Type B pancreatic cell (in vitro differentiated cells): ENCODE measurements around the gene FHOD1. TPM values are rescaled to one million over a fixed set of nuclear protein-coding genes. Genes with fewer than 3 reads are reported as not detected.
A peak's percentile ranks its signal among the peaks of the same experiment; 100 is the strongest.

Experiments
- DNase-seq: peaks from one replicate; pipeline ENCODE4 v3.0.0; 2021; ENCODE audit warnings: mixed read lengths; ENCODE audit not compliant: unreplicated experiment; ENCODE audit errors: extremely low spot score
- H3K27ac Mint-ChIP-seq: 2 replicates; pipeline ENCODE4 v1.8.0; 2021; ENCODE audit warnings: mild to moderate bottlenecking, mixed read lengths
- H3K27me3 Mint-ChIP-seq: 2 replicates; pipeline ENCODE4 v1.8.0; 2021; ENCODE audit warnings: mixed read lengths
- H3K36me3 Mint-ChIP-seq: 2 replicates; pipeline ENCODE4 v1.8.0; 2021; ENCODE audit warnings: mixed read lengths
- H3K4me1 Mint-ChIP-seq: one replicate; pipeline ENCODE4 v1.8.0; 2021; ENCODE audit warnings: mixed read lengths; ENCODE audit not compliant: unreplicated experiment
- H3K4me3 Mint-ChIP-seq: 2 replicates; pipeline ENCODE4 v1.8.0; 2021; ENCODE audit warnings: mild to moderate bottlenecking, mixed read lengths
- H3K9me3 Mint-ChIP-seq: 2 replicates; pipeline ENCODE4 v1.8.0; 2021; ENCODE audit warnings: mixed read lengths
- total RNA-seq: library from RNA; stranded (reverse); gene quantifications from 2 replicates; pipeline ENCODE4 v1.2.1, GENCODE V29; 2021; ENCODE audit warnings: low replicate concordance
- TF ChIP-seq, protein P1 (sequence below): fragments of 200-600 bp; sonication (generic); conservative IDR thresholded peaks from 2 replicates; pipeline ENCODE4 v1.5.0; 2021; ENCODE audit warnings: antibody characterized with exemption, mild to moderate bottlenecking

The FHOD1 gene
- total RNA-seq, 1 donor from 2014 or later = 34.7 TPM

GRCh38 chr16:67277999-67278772 is 30.9 kb upstream of the FHOD1 start:
- DNase-seq = no peak
- H3K36me3 Mint-ChIP-seq = no peaks in the 10 kb centered on the region

GRCh38 chr16:67277294-67277998 is 30.2 kb upstream of the FHOD1 start:
- Mint-ChIP-seq H3K9me3 (no peaks in the 10 kb centered on the region), H3K36me3 (no peaks in the 10 kb centered on the region), H3K27ac (no peak overlapping the region), H3K4me3 (peak overlapping the region; percentile 14), H3K4me1 (no peaks in the 10 kb centered on the region), H3K27me3 (no peaks in the 10 kb centered on the region)
- TF ChIP-seq, protein P1, sequence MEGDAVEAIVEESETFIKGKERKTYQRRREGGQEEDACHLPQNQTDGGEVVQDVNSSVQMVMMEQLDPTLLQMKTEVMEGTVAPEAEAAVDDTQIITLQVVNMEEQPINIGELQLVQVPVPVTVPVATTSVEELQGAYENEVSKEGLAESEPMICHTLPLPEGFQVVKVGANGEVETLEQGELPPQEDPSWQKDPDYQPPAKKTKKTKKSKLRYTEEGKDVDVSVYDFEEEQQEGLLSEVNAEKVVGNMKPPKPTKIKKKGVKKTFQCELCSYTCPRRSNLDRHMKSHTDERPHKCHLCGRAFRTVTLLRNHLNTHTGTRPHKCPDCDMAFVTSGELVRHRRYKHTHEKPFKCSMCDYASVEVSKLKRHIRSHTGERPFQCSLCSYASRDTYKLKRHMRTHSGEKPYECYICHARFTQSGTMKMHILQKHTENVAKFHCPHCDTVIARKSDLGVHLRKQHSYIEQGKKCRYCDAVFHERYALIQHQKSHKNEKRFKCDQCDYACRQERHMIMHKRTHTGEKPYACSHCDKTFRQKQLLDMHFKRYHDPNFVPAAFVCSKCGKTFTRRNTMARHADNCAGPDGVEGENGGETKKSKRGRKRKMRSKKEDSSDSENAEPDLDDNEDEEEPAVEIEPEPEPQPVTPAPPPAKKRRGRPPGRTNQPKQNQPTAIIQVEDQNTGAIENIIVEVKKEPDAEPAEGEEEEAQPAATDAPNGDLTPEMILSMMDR = no peak
- no peak for DNase-seq

More at GRCh38 chr16:67277999-67278772, 30.9 kb upstream of the FHOD1 start:
- Mint-ChIP-seq H3K9me3 (no peaks in the 10 kb centered on the region), H3K27ac (no peak overlapping the region), H3K27me3 (no peaks in the 10 kb centered on the region), H3K4me3 (peak overlapping the region; percentile 78), H3K4me1 (no peaks in the 10 kb centered on the region)
- TF ChIP-seq, protein P1 = no peak

GRCh38 chr16:67275321-67275720 is 28.0 kb upstream of the FHOD1 start:
- H3K4me1 Mint-ChIP-seq = no peaks in the 10 kb centered on the region
- no peak overlapping the region for H3K27ac Mint-ChIP-seq
- no peak overlapping the region for H3K4me3 Mint-ChIP-seq
- H3K36me3 Mint-ChIP-seq = no peaks in the 10 kb centered on the region
- TF ChIP-seq, protein P1 = no peak
- H3K27me3 Mint-ChIP-seq = no peaks in the 10 kb centered on the region
- H3K9me3 Mint-ChIP-seq = no peaks in the 10 kb centered on the region
- no peak for DNase-seq

- DNase-seq = no peak
- no peaks in the 10 kb centered on the region for H3K4me1 Mint-ChIP-seq
- no peaks in the 10 kb centered on the region for H3K36me3 Mint-ChIP-seq
- H3K27me3 Mint-ChIP-seq = no peaks in the 10 kb centered on the region
- no peak overlapping the region for H3K27ac Mint-ChIP-seq
- TF ChIP-seq, protein P1 = no peak
- no peaks in the 10 kb centered on the region for H3K9me3 Mint-ChIP-seq
- H3K4me3 Mint-ChIP-seq = no peak overlapping the region
Measured at GRCh38 chr16:67271446-67271845, 24.2 kb upstream of the FHOD1 start.

- H3K4me1 Mint-ChIP-seq = no peaks in the 10 kb centered on the region
- TF ChIP-seq, protein P1 = no peak
- peaks cover 3% of the 10 kb centered on the region for H3K27me3 Mint-ChIP-seq
- no peak overlapping the region for H3K27ac Mint-ChIP-seq
- no peak for DNase-seq
- no peaks in the 10 kb centered on the region for H3K9me3 Mint-ChIP-seq
- no peak overlapping the region for H3K4me3 Mint-ChIP-seq
- no peaks in the 10 kb centered on the region for H3K36me3 Mint-ChIP-seq
Measured at GRCh38 chr16:67270931-67271338, 23.7 kb upstream of the FHOD1 start.
